A549 (cell line): Measurements from ENCODE around the gene SLC6A6.

Experiments used
- BHLHE40 ChIP-seq: IDR thresholded peaks from 2 replicates; pipeline ENCODE4 v1.6.1; 2012; ENCODE audit warnings: low read depth, low read length, inconsistent platforms
- CTCF ChIP-seq: fragments of >200 bp; sonication (Bioruptor Twin); formaldehyde crosslinking; IDR thresholded peaks from 3 replicates; pipeline ENCODE4 v1.5.1; 2016
- POLR2A ChIP-seq: IDR thresholded peaks from 2 replicates; pipeline ENCODE4 v1.6.1; 2012; ENCODE audit warnings: mild to moderate bottlenecking, low read length
- POLR2AphosphoS2 ChIP-seq: conservative IDR thresholded peaks from 2 replicates; pipeline ENCODE4 v1.6.1; 2012; ENCODE audit warnings: low read length, improper control_type of control experiment, inconsistent platforms
- REST ChIP-seq: fragments of 200-600 bp; sonication (generic); IDR thresholded peaks from 2 replicates; pipeline ENCODE4 v1.6.1; 2016; ENCODE audit warnings: antibody characterized with exemption, mild to moderate bottlenecking, moderate library complexity
- SMC3 ChIP-seq: fragments of >200 bp; sonication (Bioruptor Twin); formaldehyde crosslinking; IDR thresholded peaks from 3 replicates; pipeline ENCODE4 v1.6.1; 2018; ENCODE audit warnings: inconsistent platforms

DNA sequence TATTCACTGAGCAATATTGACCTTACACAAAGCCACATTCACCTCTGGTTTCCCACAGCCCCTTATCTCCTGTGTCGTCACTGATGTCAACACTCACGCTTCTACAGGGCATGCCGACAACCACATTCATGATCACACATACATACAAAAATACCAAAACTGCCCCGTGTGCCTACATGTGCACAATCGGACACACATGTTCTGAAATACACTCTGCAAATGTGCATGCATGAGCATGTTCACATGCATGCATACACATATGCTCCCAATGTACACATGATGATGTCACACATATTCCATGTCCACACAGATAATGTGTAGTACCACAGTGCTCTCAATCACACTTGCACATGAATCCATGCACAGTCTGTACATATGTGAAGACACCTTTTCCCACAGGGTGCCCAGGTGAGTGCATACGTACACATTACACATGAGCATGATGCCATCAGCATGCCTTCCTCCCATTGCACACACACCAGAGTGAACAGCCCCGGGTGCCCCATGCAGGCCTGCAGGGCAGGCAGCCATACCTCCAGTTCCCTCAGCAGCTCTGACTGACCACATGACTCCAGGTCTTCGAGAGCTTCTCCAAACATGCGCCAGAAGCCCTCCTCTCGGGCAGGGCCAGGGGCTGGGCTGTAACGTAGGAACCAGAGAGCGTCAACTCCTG is 100.8 kb downstream of the SLC6A6 start:
- TF ChIP-seq POLR2A (no peak), CTCF (no peak), REST (no peak), POLR2AphosphoS2 (no peak), SMC3 (no peak), BHLHE40 (no peak)
